Measurements from ENCODE around the gene SRXN1.
"Not testable (repeated sequence)": the region's sequence is repeated elsewhere in the genome, so short reads cannot be mapped to it uniquely, and the experiment has no call there.

Gene SRXN1

DNA sequence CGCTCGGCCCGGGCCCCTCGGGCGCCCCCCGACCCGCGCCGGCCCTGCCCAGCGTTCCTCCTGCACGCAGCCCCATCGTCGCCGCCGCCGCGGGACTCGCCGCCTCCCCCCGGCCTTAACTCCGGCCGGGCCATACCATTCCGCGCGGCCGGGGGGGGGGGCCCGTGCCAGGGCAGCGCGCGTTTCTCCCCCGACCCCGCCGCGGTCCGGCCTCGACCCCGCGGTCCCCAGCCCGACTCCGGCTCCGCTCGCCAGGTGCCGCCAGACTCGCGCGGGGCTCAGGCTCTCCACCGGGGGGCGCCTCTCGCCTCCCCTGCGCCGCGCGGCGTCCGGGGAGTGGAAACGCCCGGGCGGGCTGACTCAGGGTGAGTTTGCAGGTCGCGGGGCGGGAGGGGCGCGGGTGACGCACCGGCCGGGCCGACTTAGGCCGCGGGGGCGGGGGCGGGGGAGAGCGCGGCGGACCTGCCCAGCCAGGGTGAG lies at the start of gene SRXN1:
Gene SRXN1 (minus strand): TSS at position 91 of the 480 bp plus-strand sequence. CDS start 15 bp downstream, at position 76.
- DNase-seq: peak; percentile 60

GRCh38 chr20:701401-702129 lies 48.6 kb upstream of the SRXN1 start:
- DNase-seq: no peak

DNA sequence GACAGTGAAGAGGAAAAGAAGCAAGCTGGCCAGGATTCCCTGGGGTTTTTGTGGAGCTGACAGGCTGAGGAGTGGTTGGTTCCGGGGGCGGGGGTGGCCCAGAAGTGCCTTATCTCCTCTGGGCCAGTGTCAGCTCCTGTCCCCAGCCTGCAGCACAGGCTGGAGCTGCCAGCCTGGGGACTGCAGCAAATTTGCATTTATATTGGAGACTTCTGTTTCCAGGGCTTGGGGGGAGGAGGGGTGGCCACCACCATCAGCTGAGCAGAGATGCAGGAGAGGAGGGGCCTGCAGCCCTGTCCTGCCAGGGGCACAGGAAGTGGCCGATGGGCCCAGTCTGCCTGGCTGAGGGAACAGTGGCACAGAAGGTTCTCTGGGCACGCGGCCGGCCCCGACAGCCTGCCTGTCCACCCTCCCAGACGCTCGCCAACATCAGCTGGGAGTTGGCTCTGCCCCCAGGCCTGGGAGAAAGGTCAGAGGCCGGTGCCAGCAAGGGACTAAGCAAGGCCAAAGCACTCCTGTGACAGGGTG lies 46.9 kb upstream of the SRXN1 start:
- no peak for DNase-seq

GRCh38 chr20:699342-699741 lies 46.3 kb upstream of the SRXN1 start:
- DNase-seq: no peak

GRCh38 chr20:698276-698675 lies 45.3 kb upstream of the SRXN1 start:
- DNase-seq: no peak

DNA sequence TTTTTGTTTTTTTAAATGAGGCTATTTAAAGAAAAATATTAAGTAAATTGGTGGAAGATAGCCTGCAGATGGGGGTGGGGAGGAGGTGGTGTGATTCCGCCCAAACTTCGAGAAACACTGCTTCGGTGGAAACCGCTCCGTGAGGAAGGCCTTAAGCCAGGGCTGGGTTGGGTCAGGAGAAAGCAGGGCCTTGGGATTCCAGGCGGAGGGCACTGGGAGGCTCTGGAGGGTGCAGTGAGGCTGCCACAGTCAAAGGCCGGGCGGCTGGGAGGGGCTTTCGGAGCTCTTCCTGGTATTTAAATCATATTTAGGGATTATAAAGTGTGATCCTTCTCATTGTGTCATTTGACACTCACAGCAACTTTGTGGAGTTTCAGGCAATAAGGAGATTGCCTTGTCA lies 44.8 kb upstream of the SRXN1 start:
- no peak for DNase-seq

- no peak for DNase-seq
Measured at GRCh38 chr20:695165-695866, 42.3 kb upstream of the SRXN1 start.

- no peak for DNase-seq
Measured at GRCh38 chr20:694496-694895, 41.5 kb upstream of the SRXN1 start.

GRCh38 chr20:693786-694185 lies 40.8 kb upstream of the SRXN1 start:
- DNase-seq: not testable (repeated sequence)

DNA sequence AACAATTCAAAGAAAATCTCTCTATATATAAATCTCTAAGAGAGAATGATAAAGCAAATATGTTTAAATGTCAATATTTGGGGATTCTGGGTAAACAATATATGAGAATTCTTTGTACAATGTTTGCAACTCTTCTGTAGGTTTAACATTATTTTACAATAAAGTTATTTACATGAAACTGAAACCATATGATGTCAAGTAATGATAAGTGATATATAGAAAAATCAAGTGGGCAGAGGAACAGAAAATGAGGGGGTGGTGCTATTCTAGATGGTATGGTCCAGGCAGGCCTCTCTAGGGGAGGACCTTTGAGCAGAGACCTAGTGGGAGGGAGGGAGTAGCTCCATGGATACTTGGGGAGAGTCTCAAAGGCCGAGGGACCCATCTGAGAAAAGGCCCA lies 39.0 kb upstream of the SRXN1 start:
- DNase-seq: no peak

- no peak for DNase-seq
Measured at GRCh38 chr20:689947-690346, 36.9 kb upstream of the SRXN1 start.

DNA sequence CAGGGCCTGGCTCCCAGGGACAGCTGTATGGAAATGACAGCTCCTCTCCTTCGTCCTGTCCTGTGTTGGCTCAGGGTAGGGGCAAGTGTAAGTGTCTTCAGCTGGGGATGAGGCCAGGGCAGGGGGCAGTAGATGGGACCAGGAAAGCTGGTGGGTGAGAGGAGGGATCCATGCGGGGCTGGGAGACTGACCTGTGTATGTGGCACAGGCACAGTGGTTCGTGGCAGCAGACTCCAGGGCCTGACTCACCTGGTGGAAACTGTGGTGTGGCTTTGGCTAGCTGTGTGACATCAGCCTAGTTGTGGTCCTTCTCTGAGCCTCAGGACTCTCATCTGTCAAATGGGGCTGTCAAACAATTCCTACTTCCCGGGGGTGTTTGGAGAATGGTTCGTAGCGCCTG lies 36.3 kb upstream of the SRXN1 start:
- DNase-seq: no peak

GRCh38 chr20:688809-689212 lies 35.8 kb upstream of the SRXN1 start:
- no peak for DNase-seq

- no peak for DNase-seq
Measured at GRCh38 chr20:687468-688203, 34.6 kb upstream of the SRXN1 start.

- no peak for DNase-seq
Measured at GRCh38 chr20:684676-685319, 31.8 kb upstream of the SRXN1 start.

GRCh38 chr20:682123-682522 lies 29.1 kb upstream of the SRXN1 start:
- DNase-seq: no peak

GRCh38 chr20:680638-681187 lies 27.7 kb upstream of the SRXN1 start:
- DNase-seq: no peak

DNA sequence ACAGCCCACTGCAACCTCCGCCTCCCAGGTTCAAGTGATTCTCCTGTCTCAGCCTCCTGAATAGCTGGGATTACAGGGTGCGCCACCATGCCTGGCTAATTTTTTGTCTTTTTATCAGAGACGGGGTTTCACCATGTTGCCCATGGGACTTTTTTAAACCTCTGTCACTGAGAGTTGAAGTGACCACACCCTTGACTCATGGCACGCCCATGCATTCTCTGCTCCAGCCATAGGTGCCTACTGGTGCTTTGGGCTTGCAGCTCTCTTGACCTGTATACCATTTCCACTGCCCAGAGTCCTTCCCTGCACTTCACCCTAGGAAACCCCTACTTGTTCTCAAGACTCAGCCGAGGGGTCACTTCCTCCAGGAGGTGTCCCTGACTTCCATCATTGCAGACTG lies 25.0 kb upstream of the SRXN1 start:
- no peak for DNase-seq

- DNase-seq: no peak
Measured at GRCh38 chr20:676967-677366, 24.0 kb upstream of the SRXN1 start.

- DNase-seq: no peak
Measured at GRCh38 chr20:676315-676937, 23.4 kb upstream of the SRXN1 start.

DNA sequence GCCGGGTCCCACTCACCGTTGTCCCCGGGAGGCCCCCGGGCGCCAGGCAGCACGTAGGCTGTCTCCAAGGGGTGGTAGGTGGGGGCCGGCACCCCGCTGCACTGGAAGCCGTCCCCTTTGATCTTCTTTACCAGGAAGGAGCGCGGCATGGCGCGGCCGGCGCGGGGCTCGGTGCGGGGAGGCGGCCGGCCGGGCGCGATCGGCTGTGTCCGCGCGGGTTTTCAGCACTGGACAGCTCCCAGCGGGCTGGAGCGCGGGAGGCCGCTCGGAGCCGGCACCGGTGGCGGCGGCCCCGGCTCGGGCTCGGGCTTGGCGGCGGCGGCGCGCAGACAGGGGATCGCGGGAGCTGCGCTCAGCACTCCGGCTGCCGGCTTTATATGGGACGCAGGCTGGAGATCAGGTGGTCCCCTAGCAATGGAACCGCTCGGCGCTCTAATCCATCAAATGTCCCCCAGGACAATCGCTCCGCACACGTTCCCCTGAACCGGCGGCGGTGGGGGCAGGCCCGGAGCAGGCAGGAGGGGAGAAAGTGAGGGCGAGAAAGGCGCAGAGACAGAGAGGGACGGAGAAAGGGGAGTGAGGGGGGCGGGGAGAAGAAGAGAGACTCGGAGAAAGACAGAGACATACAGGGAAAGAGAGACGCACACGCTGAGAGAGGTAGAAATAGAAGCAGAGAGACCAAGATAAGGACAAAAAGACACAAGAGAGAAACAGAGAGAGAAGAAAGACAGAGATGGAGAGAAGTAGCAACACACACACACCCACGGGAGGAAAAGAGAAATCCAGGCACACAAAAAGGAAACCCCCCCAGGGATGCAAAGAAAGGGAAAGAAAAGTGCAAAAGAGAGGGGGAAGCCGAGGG lies 22.7 kb upstream of the SRXN1 start, which contains the start of gene SCRT2:
Gene SCRT2 (minus strand): TSS at position 350 of the 862 bp plus-strand sequence. CDS start 201 bp downstream, at position 149.
- DNase-seq: no peak
